ENCODE data around the gene ZNF684. TPM values are rescaled to one million over a fixed set of nuclear protein-coding genes. Genes with fewer than 3 reads are reported as not detected.

The ZNF684 gene
- total and polyA plus RNA-seq, 9 of the 15 experiments (the other 6 are each of a cell fraction or from before 2014, with no cell fraction given) = 4.8 to 8.8 (median 5.5) TPM

- no peaks in the 10 kb centered on the region for H3K36me3 ChIP-seq (ENCODE audit: control insufficient read depth, insufficient read depth, low read length)
- no peaks in the 10 kb centered on the region for H3K9me1 ChIP-seq (ENCODE audit: control insufficient read depth, insufficient read depth, low read length)
- CTCF ChIA-PET (ENCODE audit: low intra/inter-chr PET ratio) = no interaction called here
- H3K9ac ChIP-seq (ENCODE audit: insufficient read depth in 1 of 2, low read depth in 2 of 2, low read length in 2 of 2) = no peak overlapping the region
- H3K27me3 ChIP-seq (ENCODE audit: control insufficient read depth in 2 of 2, insufficient read depth in 2 of 2, low read length in 2 of 2) = peaks cover 5 to 8% of the 10 kb centered on the region in 2 experiments; a peak in 3 of 5 replicates
- H3K79me2 ChIP-seq (ENCODE audit: control insufficient read depth, insufficient read depth, low read length) = no peaks in the 10 kb centered on the region
- H3K4me2 ChIP-seq (ENCODE audit: insufficient read depth, low read length) = no peak overlapping the region
- POLR2A ChIA-PET = interaction anchor here (0.5 to 0.7 kb wide), 2 partner anchors 14 to 22 kb away, joined by 3 read pairs; no protein-coding TSS in a partner anchor
- BruUV-seq (replicated peaks) = no TSS peak
- 5% methylated on average over 4 of the region's 4 CpGs for WGBS (ENCODE audit: insufficient coverage, low coverage, missing lambda C conversion rate)
- no peaks in the 10 kb centered on the region for H4K20me1 ChIP-seq (replicated peaks; ENCODE audit: control insufficient read depth, insufficient read depth, low read length)
- no peaks in the 10 kb centered on the region for H3K9me3 ChIP-seq (replicated peaks; ENCODE audit: control insufficient read depth, insufficient read depth, low read depth, low read length)
- H3K4me1 ChIP-seq (replicated peaks in 1 of 2; ENCODE audit: control insufficient read depth in 2 of 2, insufficient read depth in 2 of 2, low read length in 2 of 2) = peaks cover 0 to 4% of the 10 kb centered on the region in 2 experiments; a peak in 1 of 5 replicates
- H2AFZ ChIP-seq (ENCODE audit: low read depth, low read length) = no peak overlapping the region
- ATAC-seq (no peak), FAIRE-seq (no peak), DNase-seq (ENCODE audit: extremely low read depth in 1 of 4, low spot score in 3 of 4) (no peak)
- TF ChIP-seq CTCF (IDR thresholded peaks at IDR 0.05 in 2 of 3, conservative IDR thresholded peaks at IDR 0.05 in 1 of 3; ENCODE audit: insufficient read depth in 2 of 3, low read depth in 1 of 3, low read length in 3 of 3) (peak in 1 of 3 experiments; percentile 7; a peak in 1 of 6 replicates), E2F4 (CRISPR knock-in tag; IDR thresholded peaks at IDR 0.05; ENCODE audit: low read depth) (no peak)
- intact Hi-C loops (cut with micrococcal nuclease) = no loop called here
- no peak overlapping the region for H3K27ac ChIP-seq (ENCODE audit: extremely low read depth, low read depth, low read length)
- in situ Hi-C loops (cut with MboI) = no loop called here
- no peak overlapping the region for H3K4me3 ChIP-seq
These were observed 31.8 kb downstream of the ZNF684 start for GRCh38 chr1:40563266-40563665.

Measured in K562 (cell line).